Body of pancreas (tissue), 4 donors: ENCODE measurements around the gene IFT88.

Experiments
- POLR2A ChIP-seq, 3 donors: fragments of 450-650 bp; IDR thresholded peaks; one replicate each; pipeline ENCODE4 v1.6.1; 2016; ENCODE audit warnings: antibody characterized with exemption in 3 of 3, mild to moderate bottlenecking in 2 of 3
- TF ChIP-seq, protein P1 (sequence below), 7 experiments: fragments of 450-650 bp in 4 of 7; fragments of 200-600 bp in 3 of 7; sonication (generic) in 3 of 7; IDR thresholded peaks; one replicate each; pipeline ENCODE4 v1.5.1; 2016 to 2019; ENCODE audit warnings: antibody characterized with exemption in 7 of 7

DNA sequence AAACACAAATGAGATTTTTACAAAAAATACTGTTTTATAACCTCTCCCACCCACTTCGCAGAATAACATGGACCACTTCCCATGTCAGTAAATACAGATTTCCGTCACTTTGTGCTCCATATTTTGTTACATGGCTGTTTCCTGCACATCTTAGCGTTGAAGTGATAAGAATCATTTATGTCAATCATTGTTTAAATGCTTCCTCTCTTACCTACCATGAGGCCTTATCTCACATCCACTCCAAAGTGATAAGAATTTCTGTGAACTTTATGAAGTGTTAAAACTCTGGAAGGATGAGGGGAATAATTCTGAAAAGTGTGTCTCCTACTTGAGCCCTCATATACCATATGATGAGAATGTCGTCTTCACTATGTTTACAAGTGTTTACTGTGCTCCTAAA lies 100.0 kb downstream of the IFT88 start:
- TF ChIP-seq POLR2A (IDR thresholded peaks at IDR 0.05) = no peak
- TF ChIP-seq, protein P1, sequence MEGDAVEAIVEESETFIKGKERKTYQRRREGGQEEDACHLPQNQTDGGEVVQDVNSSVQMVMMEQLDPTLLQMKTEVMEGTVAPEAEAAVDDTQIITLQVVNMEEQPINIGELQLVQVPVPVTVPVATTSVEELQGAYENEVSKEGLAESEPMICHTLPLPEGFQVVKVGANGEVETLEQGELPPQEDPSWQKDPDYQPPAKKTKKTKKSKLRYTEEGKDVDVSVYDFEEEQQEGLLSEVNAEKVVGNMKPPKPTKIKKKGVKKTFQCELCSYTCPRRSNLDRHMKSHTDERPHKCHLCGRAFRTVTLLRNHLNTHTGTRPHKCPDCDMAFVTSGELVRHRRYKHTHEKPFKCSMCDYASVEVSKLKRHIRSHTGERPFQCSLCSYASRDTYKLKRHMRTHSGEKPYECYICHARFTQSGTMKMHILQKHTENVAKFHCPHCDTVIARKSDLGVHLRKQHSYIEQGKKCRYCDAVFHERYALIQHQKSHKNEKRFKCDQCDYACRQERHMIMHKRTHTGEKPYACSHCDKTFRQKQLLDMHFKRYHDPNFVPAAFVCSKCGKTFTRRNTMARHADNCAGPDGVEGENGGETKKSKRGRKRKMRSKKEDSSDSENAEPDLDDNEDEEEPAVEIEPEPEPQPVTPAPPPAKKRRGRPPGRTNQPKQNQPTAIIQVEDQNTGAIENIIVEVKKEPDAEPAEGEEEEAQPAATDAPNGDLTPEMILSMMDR (IDR thresholded peaks at IDR 0.05) = no peak
